Measurements from ENCODE around the gene IGFBP6. TPM values are rescaled to one million over a fixed set of nuclear protein-coding genes. Genes with fewer than 3 reads are reported as not detected.

The IGFBP6 gene
- total and polyA plus RNA-seq, 9 of the 15 experiments (the other 6 are each of a cell fraction or from before 2014, with no cell fraction given) = 0.15 to 1.4 (median 0.54) TPM

DNA sequence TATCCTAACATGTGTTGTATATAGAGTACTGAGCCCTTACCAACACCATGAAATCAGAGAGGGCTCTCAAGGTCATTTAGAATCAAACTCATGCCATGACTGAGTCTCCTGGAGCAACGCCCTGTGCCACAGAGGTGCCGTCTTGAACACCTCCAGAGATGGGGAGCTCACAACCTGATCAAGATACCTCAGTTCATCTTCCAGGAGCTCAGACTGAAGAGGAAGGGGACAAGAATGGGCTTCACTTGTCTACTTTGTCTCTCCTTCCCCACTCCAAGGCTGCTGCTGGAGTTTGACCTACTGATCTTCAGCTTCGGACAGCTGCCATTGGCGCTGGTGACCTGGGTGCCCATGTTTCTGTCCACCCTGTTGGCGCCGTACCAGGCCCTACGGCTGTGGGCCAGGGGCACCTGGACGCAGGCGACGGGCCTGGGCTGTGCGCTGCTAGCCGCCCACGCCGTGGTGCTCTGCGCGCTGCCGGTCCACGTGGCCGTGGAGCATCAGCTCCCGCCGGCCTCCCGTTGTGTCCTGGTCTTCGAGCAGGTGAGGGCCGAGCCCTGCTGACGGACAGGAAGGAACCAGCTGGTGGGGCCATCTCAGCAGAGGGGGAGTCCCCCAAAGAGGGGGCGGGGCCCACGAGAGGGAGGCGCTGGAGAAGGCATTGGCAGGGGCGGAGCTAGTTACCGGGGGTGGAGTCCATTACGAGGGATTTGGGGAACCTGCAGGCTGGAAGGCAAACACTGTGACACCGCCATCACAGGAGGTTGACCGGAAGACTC is 17.8 kb downstream of the IGFBP6 start (continued):
- TF ChIP-seq, protein P1, sequence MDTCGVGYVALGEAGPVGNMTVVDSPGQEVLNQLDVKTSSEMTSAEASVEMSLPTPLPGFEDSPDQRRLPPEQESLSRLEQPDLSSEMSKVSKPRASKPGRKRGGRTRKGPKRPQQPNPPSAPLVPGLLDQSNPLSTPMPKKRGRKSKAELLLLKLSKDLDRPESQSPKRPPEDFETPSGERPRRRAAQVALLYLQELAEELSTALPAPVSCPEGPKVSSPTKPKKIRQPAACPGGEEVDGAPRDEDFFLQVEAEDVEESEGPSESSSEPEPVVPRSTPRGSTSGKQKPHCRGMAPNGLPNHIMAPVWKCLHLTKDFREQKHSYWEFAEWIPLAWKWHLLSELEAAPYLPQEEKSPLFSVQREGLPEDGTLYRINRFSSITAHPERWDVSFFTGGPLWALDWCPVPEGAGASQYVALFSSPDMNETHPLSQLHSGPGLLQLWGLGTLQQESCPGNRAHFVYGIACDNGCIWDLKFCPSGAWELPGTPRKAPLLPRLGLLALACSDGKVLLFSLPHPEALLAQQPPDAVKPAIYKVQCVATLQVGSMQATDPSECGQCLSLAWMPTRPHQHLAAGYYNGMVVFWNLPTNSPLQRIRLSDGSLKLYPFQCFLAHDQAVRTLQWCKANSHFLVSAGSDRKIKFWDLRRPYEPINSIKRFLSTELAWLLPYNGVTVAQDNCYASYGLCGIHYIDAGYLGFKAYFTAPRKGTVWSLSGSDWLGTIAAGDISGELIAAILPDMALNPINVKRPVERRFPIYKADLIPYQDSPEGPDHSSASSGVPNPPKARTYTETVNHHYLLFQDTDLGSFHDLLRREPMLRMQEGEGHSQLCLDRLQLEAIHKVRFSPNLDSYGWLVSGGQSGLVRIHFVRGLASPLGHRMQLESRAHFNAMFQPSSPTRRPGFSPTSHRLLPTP (IDR thresholded peaks at IDR 0.05; ENCODE audit: borderline replicate concordance, extremely low read depth, insufficient read length) = no peak
- no peak for TF ChIP-seq ZNF780A (CRISPR knock-in tag; IDR thresholded peaks at IDR 0.05)
- TF ChIP-seq, protein P2, sequence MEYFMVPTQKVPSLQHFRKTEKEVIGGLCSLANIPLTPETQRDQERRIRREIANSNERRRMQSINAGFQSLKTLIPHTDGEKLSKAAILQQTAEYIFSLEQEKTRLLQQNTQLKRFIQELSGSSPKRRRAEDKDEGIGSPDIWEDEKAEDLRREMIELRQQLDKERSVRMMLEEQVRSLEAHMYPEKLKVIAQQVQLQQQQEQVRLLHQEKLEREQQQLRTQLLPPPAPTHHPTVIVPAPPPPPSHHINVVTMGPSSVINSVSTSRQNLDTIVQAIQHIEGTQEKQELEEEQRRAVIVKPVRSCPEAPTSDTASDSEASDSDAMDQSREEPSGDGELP (CRISPR knock-in tag; IDR thresholded peaks at IDR 0.05; ENCODE audit: borderline replicate concordance) = peak; percentile 38; the same call in 1 of the 2 replicates
- no peak for TF ChIP-seq CREBBP (IDR thresholded peaks at IDR 0.05; ENCODE audit: low read depth, low read length)
- TF ChIP-seq, protein P3, sequence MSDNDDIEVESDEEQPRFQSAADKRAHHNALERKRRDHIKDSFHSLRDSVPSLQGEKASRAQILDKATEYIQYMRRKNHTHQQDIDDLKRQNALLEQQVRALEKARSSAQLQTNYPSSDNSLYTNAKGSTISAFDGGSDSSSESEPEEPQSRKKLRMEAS (CRISPR knock-in tag; IDR thresholded peaks at IDR 0.05) = peak; percentile 49; the same call in 1 of the 2 replicates
- TF ChIP-seq, protein P4, sequence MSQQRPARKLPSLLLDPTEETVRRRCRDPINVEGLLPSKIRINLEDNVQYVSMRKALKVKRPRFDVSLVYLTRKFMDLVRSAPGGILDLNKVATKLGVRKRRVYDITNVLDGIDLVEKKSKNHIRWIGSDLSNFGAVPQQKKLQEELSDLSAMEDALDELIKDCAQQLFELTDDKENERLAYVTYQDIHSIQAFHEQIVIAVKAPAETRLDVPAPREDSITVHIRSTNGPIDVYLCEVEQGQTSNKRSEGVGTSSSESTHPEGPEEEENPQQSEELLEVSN (IDR thresholded peaks at IDR 0.05; ENCODE audit: borderline replicate concordance in 1 of 2, extremely low read depth in 1 of 2, insufficient read depth in 1 of 2, insufficient read length in 1 of 2, low read depth in 1 of 2, low read length in 1 of 2, poor library complexity in 1 of 2, severe bottlenecking in 1 of 2) = peak in 1 of 2 experiments; percentile 13
- TF ChIP-seq, protein P5, sequence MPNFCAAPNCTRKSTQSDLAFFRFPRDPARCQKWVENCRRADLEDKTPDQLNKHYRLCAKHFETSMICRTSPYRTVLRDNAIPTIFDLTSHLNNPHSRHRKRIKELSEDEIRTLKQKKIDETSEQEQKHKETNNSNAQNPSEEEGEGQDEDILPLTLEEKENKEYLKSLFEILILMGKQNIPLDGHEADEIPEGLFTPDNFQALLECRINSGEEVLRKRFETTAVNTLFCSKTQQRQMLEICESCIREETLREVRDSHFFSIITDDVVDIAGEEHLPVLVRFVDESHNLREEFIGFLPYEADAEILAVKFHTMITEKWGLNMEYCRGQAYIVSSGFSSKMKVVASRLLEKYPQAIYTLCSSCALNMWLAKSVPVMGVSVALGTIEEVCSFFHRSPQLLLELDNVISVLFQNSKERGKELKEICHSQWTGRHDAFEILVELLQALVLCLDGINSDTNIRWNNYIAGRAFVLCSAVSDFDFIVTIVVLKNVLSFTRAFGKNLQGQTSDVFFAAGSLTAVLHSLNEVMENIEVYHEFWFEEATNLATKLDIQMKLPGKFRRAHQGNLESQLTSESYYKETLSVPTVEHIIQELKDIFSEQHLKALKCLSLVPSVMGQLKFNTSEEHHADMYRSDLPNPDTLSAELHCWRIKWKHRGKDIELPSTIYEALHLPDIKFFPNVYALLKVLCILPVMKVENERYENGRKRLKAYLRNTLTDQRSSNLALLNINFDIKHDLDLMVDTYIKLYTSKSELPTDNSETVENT (CRISPR knock-in tag; IDR thresholded peaks at IDR 0.05) = no peak
- TF ChIP-seq ZNF668 (CRISPR knock-in tag; IDR thresholded peaks at IDR 0.05) = no peak
